Left kidney (tissue), 8 donors: ENCODE data around the gene UBXN2A. TPM values are rescaled to one million over a fixed set of nuclear protein-coding genes. Genes with fewer than 3 reads are reported as not detected.

Experiments used
- DNase-seq: peaks from one replicate; pipeline ENCODE4 v3.0.0-alpha.2; 2013
- long read RNA-seq, 8 donors: transcript quantifications; one replicate each; lab custom pipeline, GENCODE V29; 2026
- polyA plus RNA-seq: library from polyadenylated mRNA; unstranded; fragments of 120-200 nt; gene quantifications from one replicate; pipeline ENCODE4 v1.2.1, GENCODE V29; 2013; ENCODE audit not compliant: insufficient read length

Gene UBXN2A
- polyA plus RNA-seq: 22.7 TPM
- long read RNA-seq, donor 1, full-length matches to known transcripts: 8 of 8 reads
- long read RNA-seq, donor 1, partial matches to known transcripts: 0 of 8 reads
- long read RNA-seq, donor 1, other reads (novel, unspliced or antisense): 0 of 8 reads
- long read RNA-seq, donor 2, full-length matches to known transcripts: 6 of 12 reads
- long read RNA-seq, donor 2, partial matches to known transcripts: 6 of 12 reads
- long read RNA-seq, donor 2, other reads (novel, unspliced or antisense): 0 of 12 reads
- long read RNA-seq, donor 3, full-length matches to known transcripts: 3 of 3 reads
- long read RNA-seq, donor 3, partial matches to known transcripts: 0 of 3 reads
- long read RNA-seq, donor 3, other reads (novel, unspliced or antisense): 0 of 3 reads
- long read RNA-seq, donor 4: 0 reads
- long read RNA-seq, donor 5, full-length matches to known transcripts: 8 of 8 reads
- long read RNA-seq, donor 5, partial matches to known transcripts: 0 of 8 reads
- long read RNA-seq, donor 5, other reads (novel, unspliced or antisense): 0 of 8 reads
- long read RNA-seq, donor 6, full-length matches to known transcripts: 6 of 6 reads
- long read RNA-seq, donor 6, partial matches to known transcripts: 0 of 6 reads
- long read RNA-seq, donor 6, other reads (novel, unspliced or antisense): 0 of 6 reads
- long read RNA-seq, donor 7, full-length matches to known transcripts: 7 of 7 reads
- long read RNA-seq, donor 7, partial matches to known transcripts: 0 of 7 reads
- long read RNA-seq, donor 7, other reads (novel, unspliced or antisense): 0 of 7 reads
- long read RNA-seq, donor 8, full-length matches to known transcripts: 4 of 4 reads
- long read RNA-seq, donor 8, partial matches to known transcripts: 0 of 4 reads
- long read RNA-seq, donor 8, other reads (novel, unspliced or antisense): 0 of 4 reads

GRCh38 chr2:23939987-23940717, at the start of gene UBXN2A:
TSS of gene UBXN2A (plus strand) at chr2:23940463. CDS start at chr2:23958315, 17,852 bp downstream.
- peak; percentile 90 for DNase-seq

- no peak for DNase-seq
Observed at GRCh38 chr2:23900133-23900532, 40.1 kb upstream of the UBXN2A start.

GRCh38 chr2:23900541-23901322, 39.5 kb upstream of the UBXN2A start:
- no peak for DNase-seq

GRCh38 chr2:23901966-23902846, 38.1 kb upstream of the UBXN2A start:
- DNase-seq: no peak

GRCh38 chr2:23903034-23903433, 37.2 kb upstream of the UBXN2A start:
- no peak for DNase-seq

GRCh38 chr2:23904215-23904614, 36.0 kb upstream of the UBXN2A start:
- DNase-seq: no peak

GRCh38 chr2:23904692-23905091, 35.6 kb upstream of the UBXN2A start:
- no peak for DNase-seq

GRCh38 chr2:23905155-23905554, 35.1 kb upstream of the UBXN2A start:
- no peak for DNase-seq

- DNase-seq: no peak
Observed at GRCh38 chr2:23912054-23912453, 28.2 kb upstream of the UBXN2A start.

GRCh38 chr2:23915327-23915726, 24.9 kb upstream of the UBXN2A start:
- no peak for DNase-seq

- no peak for DNase-seq
Observed at GRCh38 chr2:23916727-23917405, 23.4 kb upstream of the UBXN2A start.

- DNase-seq: no peak
Observed at GRCh38 chr2:23918837-23919489, 21.3 kb upstream of the UBXN2A start.

- no peak for DNase-seq
Observed at GRCh38 chr2:23924589-23925359, 15.5 kb upstream of the UBXN2A start.

GRCh38 chr2:23925702-23926289, 14.5 kb upstream of the UBXN2A start:
- no peak for DNase-seq

GRCh38 chr2:23926290-23926749, 13.9 kb upstream of the UBXN2A start:
- peak; percentile 55 for DNase-seq

- peak; percentile 95 for DNase-seq
Observed at GRCh38 chr2:23926750-23927571, 13.3 kb upstream of the UBXN2A start, which contains the start of gene ATAD2B. TSS of gene ATAD2B (minus strand) at chr2:23927123. CDS start at chr2:23926770, 353 bp downstream.

- no peak for DNase-seq
Observed at GRCh38 chr2:23934259-23934658, 6.0 kb upstream of the UBXN2A start.
